Stimulated activated effector memory CD8-positive, alpha-beta T cell treated with anti-CD3 and anti-CD28 coated beads, Interleukin-12 subunit alpha, Interleukin-12 subunit beta, amount 100 ng/mL, for 72 hours (primary cell): ENCODE data around the gene SLIT3.
A peak's percentile ranks its signal among the peaks of the same experiment; 100 is the strongest.

Source experiments
- ATAC-seq: fragments of 150-1000 bp; cut with Tn5 transposase; 2 replicates; pipeline ENCODE4 v1.10.0; 2021
- DNase-seq, 2 donors: peaks; one replicate each; pipeline ENCODE4 v3.0.0; 2021 to 2022; ENCODE audit warnings: low spot score in 2 of 2
- H3K27ac Mint-ChIP-seq: one replicate; pipeline ENCODE4 v1.8.0; 2022; ENCODE audit warnings: mild to moderate bottlenecking, mixed read lengths
- H3K36me3 Mint-ChIP-seq: one replicate; pipeline ENCODE4 v1.8.0; 2022; ENCODE audit warnings: mild to moderate bottlenecking, mixed read lengths
- H3K4me1 Mint-ChIP-seq: one replicate; pipeline ENCODE4 v1.8.0; 2022; ENCODE audit warnings: mixed read lengths
- H3K4me3 Mint-ChIP-seq: one replicate; pipeline ENCODE4 v1.8.0; 2022; ENCODE audit warnings: mild to moderate bottlenecking, mixed read lengths
- H3K9me3 Mint-ChIP-seq: one replicate; pipeline ENCODE4 v1.8.0; 2022; ENCODE audit warnings: mixed read lengths

The SLIT3 gene

GRCh38 chr5:168962306-168962705 lies 338.6 kb downstream of the SLIT3 start:
- DNase-seq, result no peak
- ATAC-seq, result no peak
- no peaks in the 10 kb centered on the region for H3K36me3 Mint-ChIP-seq

GRCh38 chr5:168961681-168962080 lies 339.3 kb downstream of the SLIT3 start:
- H3K27ac Mint-ChIP-seq, result no peak overlapping the region
- no peaks in the 10 kb centered on the region for H3K4me1 Mint-ChIP-seq
- DNase-seq (no peak), ATAC-seq (no peak)
- H3K4me3 Mint-ChIP-seq, result no peak overlapping the region
- H3K9me3 Mint-ChIP-seq, result no peaks in the 10 kb centered on the region
- no peaks in the 10 kb centered on the region for H3K36me3 Mint-ChIP-seq

More at GRCh38 chr5:168962306-168962705, 338.6 kb downstream of the SLIT3 start:
- no peak overlapping the region for H3K27ac Mint-ChIP-seq
- H3K9me3 Mint-ChIP-seq, result no peaks in the 10 kb centered on the region
- H3K4me1 Mint-ChIP-seq, result no peaks in the 10 kb centered on the region
- no peak overlapping the region for H3K4me3 Mint-ChIP-seq

GRCh38 chr5:168960497-168960896 lies 340.4 kb downstream of the SLIT3 start:
- no peak overlapping the region for H3K4me3 Mint-ChIP-seq
- DNase-seq (no peak), ATAC-seq (peak; percentile 16)
- no peaks in the 10 kb centered on the region for H3K4me1 Mint-ChIP-seq
- no peaks in the 10 kb centered on the region for H3K9me3 Mint-ChIP-seq
- H3K27ac Mint-ChIP-seq, result no peak overlapping the region
- H3K36me3 Mint-ChIP-seq, result no peaks in the 10 kb centered on the region

- Mint-ChIP-seq H3K9me3 (no peaks in the 10 kb centered on the region), H3K4me1 (no peaks in the 10 kb centered on the region), H3K36me3 (no peaks in the 10 kb centered on the region), H3K27ac (no peak overlapping the region), H3K4me3 (no peak overlapping the region)
- DNase-seq (no peak), ATAC-seq (no peak)
Measured at GRCh38 chr5:168953351-168953750, 347.6 kb downstream of the SLIT3 start.

GRCh38 chr5:168952196-168952595 lies 348.7 kb downstream of the SLIT3 start:
- H3K9me3 Mint-ChIP-seq, result no peaks in the 10 kb centered on the region
- no peaks in the 10 kb centered on the region for H3K4me1 Mint-ChIP-seq
- no peak for DNase-seq
- no peak overlapping the region for H3K27ac Mint-ChIP-seq
- H3K36me3 Mint-ChIP-seq, result no peaks in the 10 kb centered on the region
- no peak overlapping the region for H3K4me3 Mint-ChIP-seq
- ATAC-seq, result no peak

GRCh38 chr5:168951769-168952168 lies 349.2 kb downstream of the SLIT3 start:
- Mint-ChIP-seq H3K36me3 (no peaks in the 10 kb centered on the region), H3K4me3 (no peak overlapping the region), H3K9me3 (no peaks in the 10 kb centered on the region), H3K27ac (no peak overlapping the region), H3K4me1 (no peaks in the 10 kb centered on the region)
- ATAC-seq (no peak), DNase-seq (no peak)

GRCh38 chr5:168951356-168951755 lies 349.6 kb downstream of the SLIT3 start:
- Mint-ChIP-seq H3K27ac (no peak overlapping the region), H3K4me3 (no peak overlapping the region), H3K36me3 (no peaks in the 10 kb centered on the region), H3K4me1 (no peaks in the 10 kb centered on the region), H3K9me3 (no peaks in the 10 kb centered on the region)
- no peak for DNase-seq
- no peak for ATAC-seq

GRCh38 chr5:168950241-168950951 lies 350.5 kb downstream of the SLIT3 start:
- no peak overlapping the region for H3K27ac Mint-ChIP-seq
- ATAC-seq (peak; percentile 86), DNase-seq (no peak)
- H3K4me3 Mint-ChIP-seq, result no peak overlapping the region
- H3K36me3 Mint-ChIP-seq, result no peaks in the 10 kb centered on the region
- H3K4me1 Mint-ChIP-seq, result no peaks in the 10 kb centered on the region
- H3K9me3 Mint-ChIP-seq, result no peaks in the 10 kb centered on the region

GRCh38 chr5:168948746-168949145 lies 352.2 kb downstream of the SLIT3 start:
- Mint-ChIP-seq H3K4me3 (no peak overlapping the region), H3K27ac (no peak overlapping the region), H3K4me1 (no peaks in the 10 kb centered on the region), H3K9me3 (no peaks in the 10 kb centered on the region), H3K36me3 (no peaks in the 10 kb centered on the region)
- ATAC-seq (no peak), DNase-seq (no peak)

GRCh38 chr5:168947212-168947868 lies 353.6 kb downstream of the SLIT3 start:
- Mint-ChIP-seq H3K27ac (no peak overlapping the region), H3K36me3 (no peaks in the 10 kb centered on the region), H3K4me3 (no peak overlapping the region), H3K4me1 (no peaks in the 10 kb centered on the region), H3K9me3 (no peaks in the 10 kb centered on the region)
- DNase-seq, result peak; percentile 14 to 55
- no peak for ATAC-seq

- no peak overlapping the region for H3K4me3 Mint-ChIP-seq
- DNase-seq (no peak), ATAC-seq (no peak)
- H3K9me3 Mint-ChIP-seq, result no peaks in the 10 kb centered on the region
- no peaks in the 10 kb centered on the region for H3K4me1 Mint-ChIP-seq
- H3K36me3 Mint-ChIP-seq, result no peaks in the 10 kb centered on the region
- H3K27ac Mint-ChIP-seq, result no peak overlapping the region
Measured at GRCh38 chr5:168946363-168946762, 354.6 kb downstream of the SLIT3 start.

- Mint-ChIP-seq H3K4me1 (no peaks in the 10 kb centered on the region), H3K36me3 (no peaks in the 10 kb centered on the region), H3K27ac (no peak overlapping the region), H3K4me3 (no peak overlapping the region), H3K9me3 (no peaks in the 10 kb centered on the region)
- DNase-seq (no peak), ATAC-seq (no peak)
Measured at GRCh38 chr5:168944004-168944403, 356.9 kb downstream of the SLIT3 start.

- H3K9me3 Mint-ChIP-seq, result no peaks in the 10 kb centered on the region
- no peaks in the 10 kb centered on the region for H3K4me1 Mint-ChIP-seq
- no peaks in the 10 kb centered on the region for H3K36me3 Mint-ChIP-seq
- no peak overlapping the region for H3K27ac Mint-ChIP-seq
- no peak overlapping the region for H3K4me3 Mint-ChIP-seq
- ATAC-seq (no peak), DNase-seq (no peak)
Measured at GRCh38 chr5:168943091-168943884, 357.7 kb downstream of the SLIT3 start.

GRCh38 chr5:168941901-168942300 lies 359.0 kb downstream of the SLIT3 start:
- H3K27ac Mint-ChIP-seq, result no peak overlapping the region
- H3K4me3 Mint-ChIP-seq, result no peak overlapping the region
- H3K4me1 Mint-ChIP-seq, result no peaks in the 10 kb centered on the region
- DNase-seq, result no peak
- no peaks in the 10 kb centered on the region for H3K36me3 Mint-ChIP-seq
- no peaks in the 10 kb centered on the region for H3K9me3 Mint-ChIP-seq
- ATAC-seq, result no peak

- DNase-seq (no peak), ATAC-seq (no peak)
- Mint-ChIP-seq H3K36me3 (no peaks in the 10 kb centered on the region), H3K9me3 (no peaks in the 10 kb centered on the region), H3K4me3 (no peak overlapping the region), H3K4me1 (no peaks in the 10 kb centered on the region), H3K27ac (no peak overlapping the region)
Measured at GRCh38 chr5:168940712-168941111, 360.2 kb downstream of the SLIT3 start.
